ENCODE data around the gene CHM. TPM values are rescaled to one million over a fixed set of nuclear protein-coding genes. Genes with fewer than 3 reads are reported as not detected.

CHM gene
- total RNA-seq, 1 donor from 2014 or later = 43.9 TPM

GRCh38 chrX:86047936-86048280, 550 bp upstream of the CHM start:
- Mint-ChIP-seq H3K36me3 (peaks cover 10% of the 10 kb centered on the region), H3K27me3 (no peaks in the 10 kb centered on the region), H3K9me3 (peaks cover 7% of the 10 kb centered on the region), H3K27ac (no peak overlapping the region), H3K4me3 (no peak overlapping the region), H3K4me1 (ENCODE audit: unreplicated experiment) (peaks cover 4% of the 10 kb centered on the region)
- no peak for TF ChIP-seq CTCF (conservative IDR thresholded peaks at IDR 0.05)
- DNase-seq (ENCODE audit: extremely low spot score, unreplicated experiment) = no peak

- Mint-ChIP-seq H3K4me1 (ENCODE audit: unreplicated experiment) (peaks cover 11% of the 10 kb centered on the region), H3K9me3 (peaks cover 7% of the 10 kb centered on the region), H3K4me3 (no peak overlapping the region), H3K36me3 (peaks cover 10% of the 10 kb centered on the region), H3K27me3 (no peaks in the 10 kb centered on the region), H3K27ac (no peak overlapping the region)
- TF ChIP-seq CTCF (conservative IDR thresholded peaks at IDR 0.05) = no peak
- no peak for DNase-seq (ENCODE audit: extremely low spot score, unreplicated experiment)
These were observed 3.1 kb downstream of the CHM start for GRCh38 chrX:86044216-86044615.

GRCh38 chrX:86039625-86040568, 7.5 kb downstream of the CHM start:
- no peak for TF ChIP-seq CTCF (conservative IDR thresholded peaks at IDR 0.05)
- H3K4me3 Mint-ChIP-seq = peak overlapping the region; percentile 74
- H3K27me3 Mint-ChIP-seq = no peaks in the 10 kb centered on the region
- no peaks in the 10 kb centered on the region for H3K9me3 Mint-ChIP-seq
- DNase-seq (ENCODE audit: extremely low spot score, unreplicated experiment) = no peak
- peaks cover 20% of the 10 kb centered on the region for H3K36me3 Mint-ChIP-seq
- peaks cover 7% of the 10 kb centered on the region for H3K4me1 Mint-ChIP-seq (ENCODE audit: unreplicated experiment)
- peak overlapping the region; percentile 80 for H3K27ac Mint-ChIP-seq

- H3K4me3 Mint-ChIP-seq = no peak overlapping the region
These were observed 14.0 kb downstream of the CHM start for GRCh38 chrX:86033385-86033784.

GRCh38 chrX:86028681-86029080, 18.7 kb downstream of the CHM start:
- Mint-ChIP-seq H3K27ac (no peak overlapping the region), H3K9me3 (no peaks in the 10 kb centered on the region), H3K27me3 (no peaks in the 10 kb centered on the region), H3K4me3 (no peak overlapping the region), H3K4me1 (ENCODE audit: unreplicated experiment) (peaks cover 7% of the 10 kb centered on the region), H3K36me3 (peaks cover 12% of the 10 kb centered on the region)
- TF ChIP-seq CTCF (conservative IDR thresholded peaks at IDR 0.05) = no peak
- no peak for DNase-seq (ENCODE audit: extremely low spot score, unreplicated experiment)

More at GRCh38 chrX:86033385-86033784, 14.0 kb downstream of the CHM start:
- no peak for DNase-seq (ENCODE audit: extremely low spot score, unreplicated experiment)
- Mint-ChIP-seq H3K36me3 (peaks cover 22% of the 10 kb centered on the region), H3K27ac (no peak overlapping the region), H3K9me3 (no peaks in the 10 kb centered on the region), H3K27me3 (no peaks in the 10 kb centered on the region), H3K4me1 (ENCODE audit: unreplicated experiment) (peaks cover 7% of the 10 kb centered on the region)
- TF ChIP-seq CTCF (conservative IDR thresholded peaks at IDR 0.05) = no peak
